Endothelial cell (in vitro differentiated cells): ENCODE measurements around the gene CDY2A. TPM values are rescaled to one million over a fixed set of nuclear protein-coding genes. Genes with fewer than 3 reads are reported as not detected.
"Not testable (repeated sequence)": the region's sequence is repeated elsewhere in the genome, so short reads cannot be mapped to it uniquely, and the experiment has no call there.

Source experiments
- DNase-seq: peaks from one replicate; pipeline ENCODE4 v3.0.0; 2021; ENCODE audit warnings: low spot score
- H3K27ac Mint-ChIP-seq: one replicate; pipeline ENCODE4 v1.8.0; 2021; ENCODE audit warnings: mixed read lengths, inconsistent platforms; ENCODE audit not compliant: unreplicated experiment
- H3K27me3 Mint-ChIP-seq: one replicate; pipeline ENCODE4 v1.8.0; 2021; ENCODE audit warnings: mild to moderate bottlenecking, moderate library complexity, mixed read lengths, inconsistent platforms; ENCODE audit not compliant: unreplicated experiment
- H3K36me3 Mint-ChIP-seq: one replicate; pipeline ENCODE4 v1.8.0; 2021; ENCODE audit warnings: mild to moderate bottlenecking, low read depth, mixed read lengths, inconsistent platforms; ENCODE audit not compliant: unreplicated experiment
- H3K4me1 Mint-ChIP-seq: one replicate; pipeline ENCODE4 v1.8.0; 2021; ENCODE audit warnings: mild to moderate bottlenecking, mixed read lengths, inconsistent platforms; ENCODE audit not compliant: unreplicated experiment
- H3K4me3 Mint-ChIP-seq: one replicate; pipeline ENCODE4 v1.8.0; 2021; ENCODE audit warnings: mild to moderate bottlenecking, mixed read lengths, inconsistent platforms; ENCODE audit not compliant: unreplicated experiment
- H3K9me3 Mint-ChIP-seq: one replicate; pipeline ENCODE4 v1.8.0; 2021; ENCODE audit warnings: mixed read lengths, inconsistent platforms; ENCODE audit not compliant: unreplicated experiment
- long read RNA-seq: library from polyadenylated mRNA; unstranded; transcript quantifications from one replicate; pipeline ENCODE4 v2.0.0, GENCODE V29; 2020; ENCODE audit not compliant: unreplicated experiment
- total RNA-seq: library from RNA; stranded (reverse); fragmentation: NEBNext Ultra II Directional; extraction: Animal tissue kit (Norgen Biotek cat#: 25700); gene quantifications from one replicate; pipeline ENCODE4 v1.2.1, GENCODE V29; 2021; ENCODE audit not compliant: unreplicated experiment

The CDY2A gene
- not detected for total RNA-seq
- long read RNA-seq: 0 reads

- H3K27ac Mint-ChIP-seq, H3K4me1 Mint-ChIP-seq, H3K27me3 Mint-ChIP-seq, H3K36me3 Mint-ChIP-seq, H3K9me3 Mint-ChIP-seq, DNase-seq, H3K4me3 Mint-ChIP-seq: not testable (repeated sequence)
Observed at GRCh38 chrY:18025487-18025886, at the start of gene CDY2A. Gene CDY2A, plus strand, starts transcription at chrY:18025787. Its CDS starts 328 bp downstream, at chrY:18026115.

GRCh38 chrY:17997586-17997985 is 28.0 kb upstream of the CDY2A start:
- DNase-seq, H3K27ac Mint-ChIP-seq, H3K36me3 Mint-ChIP-seq, H3K4me3 Mint-ChIP-seq, H3K27me3 Mint-ChIP-seq, H3K9me3 Mint-ChIP-seq, H3K4me1 Mint-ChIP-seq: not testable (repeated sequence)

- not testable (repeated sequence) for H3K27me3 Mint-ChIP-seq, H3K36me3 Mint-ChIP-seq, H3K4me3 Mint-ChIP-seq, H3K4me1 Mint-ChIP-seq, H3K9me3 Mint-ChIP-seq, DNase-seq, H3K27ac Mint-ChIP-seq
Observed at GRCh38 chrY:17998266-17998665, 27.3 kb upstream of the CDY2A start.

GRCh38 chrY:18023897-18024296 is 1.7 kb upstream of the CDY2A start:
- H3K27ac Mint-ChIP-seq, H3K27me3 Mint-ChIP-seq, DNase-seq, H3K4me1 Mint-ChIP-seq, H3K9me3 Mint-ChIP-seq, H3K4me3 Mint-ChIP-seq, H3K36me3 Mint-ChIP-seq: not testable (repeated sequence)

GRCh38 chrY:18028845-18029244 is 3.3 kb downstream of the CDY2A start:
- DNase-seq, H3K27me3 Mint-ChIP-seq, H3K4me1 Mint-ChIP-seq, H3K4me3 Mint-ChIP-seq, H3K9me3 Mint-ChIP-seq, H3K36me3 Mint-ChIP-seq, H3K27ac Mint-ChIP-seq: not testable (repeated sequence)

GRCh38 chrY:18030178-18030577 is 4.6 kb downstream of the CDY2A start:
- H3K27ac Mint-ChIP-seq: not testable (repeated sequence)

GRCh38 chrY:18034100-18034814 is 8.7 kb downstream of the CDY2A start:
- H3K27me3 Mint-ChIP-seq, H3K27ac Mint-ChIP-seq, DNase-seq, H3K4me1 Mint-ChIP-seq, H3K4me3 Mint-ChIP-seq, H3K36me3 Mint-ChIP-seq, H3K9me3 Mint-ChIP-seq: not testable (repeated sequence)

More at GRCh38 chrY:18030178-18030577, 4.6 kb downstream of the CDY2A start:
- not testable (repeated sequence) for H3K9me3 Mint-ChIP-seq, H3K27me3 Mint-ChIP-seq, H3K4me1 Mint-ChIP-seq, H3K36me3 Mint-ChIP-seq, DNase-seq, H3K4me3 Mint-ChIP-seq

- H3K4me1 Mint-ChIP-seq, DNase-seq, H3K27ac Mint-ChIP-seq, H3K4me3 Mint-ChIP-seq, H3K27me3 Mint-ChIP-seq, H3K36me3 Mint-ChIP-seq, H3K9me3 Mint-ChIP-seq: not testable (repeated sequence)
Observed at GRCh38 chrY:18034864-18035263, 9.3 kb downstream of the CDY2A start.

- H3K27me3 Mint-ChIP-seq, H3K4me3 Mint-ChIP-seq, H3K4me1 Mint-ChIP-seq, DNase-seq, H3K27ac Mint-ChIP-seq, H3K36me3 Mint-ChIP-seq, H3K9me3 Mint-ChIP-seq: not testable (repeated sequence)
Observed at GRCh38 chrY:18044990-18045389, 19.4 kb downstream of the CDY2A start.

- not testable (repeated sequence) for H3K9me3 Mint-ChIP-seq, H3K27ac Mint-ChIP-seq, DNase-seq, H3K27me3 Mint-ChIP-seq, H3K4me1 Mint-ChIP-seq, H3K4me3 Mint-ChIP-seq, H3K36me3 Mint-ChIP-seq
Observed at GRCh38 chrY:18048149-18049040, 22.8 kb downstream of the CDY2A start.

GRCh38 chrY:18049061-18049460 is 23.5 kb downstream of the CDY2A start:
- not testable (repeated sequence) for DNase-seq, H3K4me1 Mint-ChIP-seq, H3K27ac Mint-ChIP-seq, H3K4me3 Mint-ChIP-seq, H3K36me3 Mint-ChIP-seq, H3K27me3 Mint-ChIP-seq, H3K9me3 Mint-ChIP-seq

- DNase-seq, H3K4me1 Mint-ChIP-seq, H3K9me3 Mint-ChIP-seq, H3K27me3 Mint-ChIP-seq, H3K4me3 Mint-ChIP-seq, H3K27ac Mint-ChIP-seq, H3K36me3 Mint-ChIP-seq: not testable (repeated sequence)
Observed at GRCh38 chrY:18056473-18056872, 30.9 kb downstream of the CDY2A start.
